Epidermal melanocyte (primary cell): ENCODE results near the gene DOCK6.
A peak's percentile ranks its signal among the peaks of the same experiment; 100 is the strongest.

Experiments
- DNase-seq: peaks from one replicate; pipeline ENCODE4 v3.0.0; 2011; ENCODE audit warnings: low spot score; ENCODE audit not compliant: insufficient read length

Gene DOCK6

GRCh38 chr19:11279505-11280236 is 17.3 kb upstream of the DOCK6 start:
- DNase-seq: no peak

- no peak for DNase-seq
These were observed 16.3 kb upstream of the DOCK6 start for GRCh38 chr19:11278670-11279069.

- DNase-seq: no peak
These were observed 12.3 kb upstream of the DOCK6 start for GRCh38 chr19:11274533-11275086.

- DNase-seq: no peak
These were observed 11.7 kb upstream of the DOCK6 start for GRCh38 chr19:11273989-11274388.

- DNase-seq: no peak
These were observed 11.0 kb upstream of the DOCK6 start for GRCh38 chr19:11273296-11273695.

GRCh38 chr19:11269408-11269807 is 7.1 kb upstream of the DOCK6 start:
- DNase-seq: no peak

GRCh38 chr19:11268783-11269267 is 6.5 kb upstream of the DOCK6 start:
- peak; percentile 45 for DNase-seq

- DNase-seq: no peak
These were observed 5.2 kb upstream of the DOCK6 start for GRCh38 chr19:11267316-11268085.

- no peak for DNase-seq
These were observed 3.5 kb upstream of the DOCK6 start for GRCh38 chr19:11265785-11266236.

GRCh38 chr19:11265177-11265784 is 3.0 kb upstream of the DOCK6 start:
- no peak for DNase-seq

- DNase-seq: no peak
These were observed 2.3 kb upstream of the DOCK6 start for GRCh38 chr19:11264452-11265176.

- DNase-seq: no peak
These were observed 1.4 kb upstream of the DOCK6 start for GRCh38 chr19:11263726-11264125.

GRCh38 chr19:11261431-11261970 is 823 bp downstream of the DOCK6 start:
- no peak for DNase-seq

GRCh38 chr19:11260996-11261395 is 1.3 kb downstream of the DOCK6 start:
- no peak for DNase-seq

- DNase-seq: no peak
These were observed 4.4 kb downstream of the DOCK6 start for GRCh38 chr19:11257846-11258380.

GRCh38 chr19:11256189-11256588 is 6.1 kb downstream of the DOCK6 start:
- DNase-seq: peak; percentile 73

- DNase-seq: no peak
These were observed 7.7 kb downstream of the DOCK6 start for GRCh38 chr19:11254666-11255065.

- DNase-seq: no peak
These were observed 9.5 kb downstream of the DOCK6 start for GRCh38 chr19:11252665-11253355.

GRCh38 chr19:11251650-11252314 is 10.5 kb downstream of the DOCK6 start:
- DNase-seq: no peak
